K562 (cell line): ENCODE measurements around the gene SERPINA3. TPM values are rescaled to one million over a fixed set of nuclear protein-coding genes. Genes with fewer than 3 reads are reported as not detected.

Source experiments
- ATAC-seq: fragments of 200-7000 bp; cut with Tn5 transposase; 3 replicates; pipeline ENCODE4 v1.9.1; 2020; ENCODE audit warnings: moderate library complexity
- BruUV-seq: library from RNA; stranded (reverse); fragments of 400-500 nt; replicated peaks from 2 replicates; lab custom pipeline; 2021; lab: Mats Ljungman, UMichigan
- CTCF ChIA-PET: fragments of 300-600 bp; formaldehyde crosslinking; extraction: SDS; loops from one replicate; lab custom pipeline; 2021; ENCODE audit warnings: low intra/inter-chr PET ratio; lab: Yijun Ruan, JAX
- POLR2A ChIA-PET: fragments of 300-600, 350-650 bp; sonication (Branson Sonifier 250); formaldehyde crosslinking; extraction: SDS; loops from one replicate; lab custom pipeline; 2021; ENCODE audit warnings: antibody characterized with exemption, inconsistent platforms; lab: Yijun Ruan, JAX
- DNase-seq, 4 experiments: peaks; one replicate each; pipeline versions ENCODE4 v3.0.0 to v3.0.0-alpha.2; 2011 to 2018; ENCODE audit warnings: low spot score in 3 of 4, mixed read lengths in 3 of 4; ENCODE audit errors: extremely low read depth in 1 of 4
- FAIRE-seq: peaks from 2 replicates; lab custom pipeline; 2011; peaks lifted over from hg19 to GRCh38; lab: Jason Lieb, UNC
- H2AFZ ChIP-seq: 2 replicates; pipeline ENCODE4 v1.6.0; 2011; ENCODE audit warnings: low read depth, low read length, control low read depth, inconsistent platforms
- H3K27ac ChIP-seq: fragments of 200-600 bp; 3 replicates; pipeline ENCODE4 v1.8.0; 2011; ENCODE audit warnings: low read depth, mild to moderate bottlenecking, control low read depth, inconsistent platforms, low read length, moderate library complexity, mixed read lengths; ENCODE audit errors: extremely low read depth
- H3K27me3 ChIP-seq, 2 experiments: fragments of 300-600 bp in 1 of 2; 2 replicates in 1 of 2; 3 replicates in 1 of 2; pipeline versions ENCODE4 v1.6.0 to v1.8.0; 2011; ENCODE audit warnings: inconsistent platforms in 2 of 2, low read length in 2 of 2, mild to moderate bottlenecking in 1 of 2, mixed read lengths in 1 of 2, moderate library complexity in 1 of 2; ENCODE audit not compliant: control insufficient read depth in 2 of 2, insufficient read depth in 2 of 2
- H3K36me3 ChIP-seq: fragments of 300-600 bp; 3 replicates; pipeline ENCODE4 v1.8.0; 2011; ENCODE audit warnings: mild to moderate bottlenecking, low read length, inconsistent platforms; ENCODE audit not compliant: control insufficient read depth, insufficient read depth
- H3K4me1 ChIP-seq, 2 experiments: fragments of 200-600 bp in 1 of 2; replicated peaks in 1 of 2; 2 replicates in 1 of 2; 3 replicates in 1 of 2; pipeline versions ENCODE4 v1.5.1 to v1.8.0; 2011; ENCODE audit warnings: inconsistent platforms in 2 of 2, low read length in 2 of 2, mild to moderate bottlenecking in 1 of 2, mixed read lengths in 1 of 2, moderate library complexity in 1 of 2; ENCODE audit not compliant: control insufficient read depth in 2 of 2, insufficient read depth in 2 of 2
- H3K4me2 ChIP-seq: 2 replicates; pipeline ENCODE4 v1.6.1; 2011; ENCODE audit warnings: low read length, control low read depth, inconsistent platforms, mixed read lengths; ENCODE audit not compliant: insufficient read depth
- H3K4me3 ChIP-seq: fragments of 200-600 bp; sonication (generic), shearing (Covaris generic); 2 replicates; pipeline ENCODE4 v1.5.1; 2016; ENCODE audit warnings: control low read depth, inconsistent platforms
- H3K79me2 ChIP-seq: fragments of 200-600 bp; 3 replicates; pipeline ENCODE4 v1.8.0; 2011; ENCODE audit warnings: low read length, inconsistent platforms; ENCODE audit not compliant: control insufficient read depth, insufficient read depth
- H3K9ac ChIP-seq, 2 experiments: 2 replicates each; pipeline versions ENCODE4 v1.6.0 to v1.6.1; 2011; ENCODE audit warnings: low read depth in 2 of 2, low read length in 2 of 2, control low read depth in 1 of 2, inconsistent platforms in 1 of 2, mild to moderate bottlenecking in 1 of 2, mixed read lengths in 1 of 2; ENCODE audit not compliant: insufficient read depth in 1 of 2
- H3K9me1 ChIP-seq: one replicate; pipeline ENCODE4 v1.6.0; 2011; ENCODE audit warnings: inconsistent platforms, mild to moderate bottlenecking, low read length, moderate library complexity; ENCODE audit not compliant: control insufficient read depth, insufficient read depth
- H3K9me3 ChIP-seq: replicated peaks from 2 replicates; pipeline ENCODE4 v1.5.1; 2011; ENCODE audit warnings: low read depth, low read length, inconsistent platforms; ENCODE audit not compliant: control insufficient read depth, insufficient read depth
- H4K20me1 ChIP-seq: replicated peaks from 2 replicates; pipeline ENCODE4 v1.6.1; 2011; ENCODE audit warnings: low read length, inconsistent platforms, mixed read lengths; ENCODE audit not compliant: control insufficient read depth, insufficient read depth
- POU5F1 ChIP-seq: fragments of 150-350 bp; IDR thresholded peaks from 2 replicates; pipeline ENCODE4 v1.6.1; 2014; ENCODE audit warnings: borderline replicate concordance, low read length, low read depth, mild to moderate bottlenecking; ENCODE audit not compliant: partially characterized antibody
- TAF1 ChIP-seq: IDR thresholded peaks from 2 replicates; pipeline ENCODE4 v1.6.1; 2011; ENCODE audit warnings: mild to moderate bottlenecking, low read length, moderate library complexity; ENCODE audit not compliant: insufficient read depth, control insufficient read depth, severe bottlenecking; ENCODE audit errors: extremely low read depth
- U2AF2 ChIP-seq: fragments of 200-400 bp; formaldehyde crosslinking; optimal IDR thresholded peaks from 2 replicates; pipeline ENCODE3; 2017; ENCODE audit warnings: low read depth, mild to moderate bottlenecking, low read length
- ZNF311 ChIP-seq: fragments of 250-450 bp; sonication (Bioruptor Pico); IDR thresholded peaks from 2 replicates; pipeline ENCODE4 v1.4.0; 2020; ENCODE audit warnings: mild to moderate bottlenecking, moderate library complexity
- WGBS: fragments of 100-300 bp; shearing (Covaris generic); methylation state at CpG from one replicate; pipeline ENCODE4 v1.1.6; 2016; ENCODE audit warnings: low coverage, mixed read lengths; ENCODE audit not compliant: insufficient coverage; ENCODE audit errors: missing lambda C conversion rate; 5-methylcytosine and 5-hydroxymethylcytosine counted together
- in situ Hi-C: fragments of 300-500 bp; cut with MboI; formaldehyde crosslinking; loops from 4 replicates; pipeline ENCODE4 v1.15.0; 2018; ENCODE audit warnings: inconsistent platforms, mixed read lengths
- intact Hi-C: fragments of 100-400 bp; cut with micrococcal nuclease; formaldehyde crosslinking; loops from 2 replicates; pipeline ENCODE4 v1.14.2; 2022
- polyA plus RNA-seq, 8 experiments: library from polyadenylated mRNA; depleted of rRNA in 4 of 8; stranded (reverse) in 5 of 8; unstranded in 3 of 8; fragments of >200 nt; fragmentation: Nextera tagmentation in 2 of 8; fragmentation: Illumina TruSeq in 1 of 8; extraction: Ambion mirVana in 2 of 8; extraction: Trizol in 1 of 8; gene quantifications; 2 replicates each; pipeline versions ENCODE4 v1.2.1 to v1.2.3, GENCODE V29; 2011 to 2014; ENCODE audit warnings: inconsistent platforms in 1 of 8, missing spikeins in 1 of 8
- total RNA-seq, 7 experiments: library from RNA; depleted of rRNA in 6 of 7; stranded (reverse); fragments of >200 nt in 6 of 7; fragmentation: Illumina TruSeq in 2 of 7; extraction: Trizol in 2 of 7; gene quantifications; 2 replicates each; pipeline versions ENCODE4 v1.2.1 to v1.2.3, GENCODE V29; 2011 to 2021; ENCODE audit warnings: low replicate concordance in 1 of 7
- TF ChIP-seq, protein P1 (sequence below): fragments of 450-650 bp; formaldehyde crosslinking; IDR thresholded peaks from 2 replicates; pipeline ENCODE4 v1.4.0; 2022; ENCODE audit warnings: mild to moderate bottlenecking, moderate library complexity
- TF ChIP-seq, protein P2 (sequence below), 2 experiments: IDR thresholded peaks; 2 replicates each; pipeline ENCODE4 v1.6.1; 2012; ENCODE audit warnings: improper control_type of control experiment in 2 of 2, low read depth in 2 of 2, low read length in 2 of 2, borderline replicate concordance in 1 of 2
- TF ChIP-seq, protein P3 (sequence below), 3 experiments: fragments of 200-800 bp in 1 of 3; fragments of 250-450 bp in 1 of 3; fragments of 450-650 bp in 1 of 3; sonication (Bioruptor Pico) in 1 of 3; sonication (Bioruptor generic) in 1 of 3; formaldehyde crosslinking in 1 of 3; IDR thresholded peaks; 2 replicates each; pipeline versions ENCODE4 v1.6.1 to v1.8.0; 2016 to 2022; ENCODE audit warnings: mild to moderate bottlenecking in 2 of 3, missing genetic modification characterization in 2 of 3, missing compliant biosample characterization in 1 of 3, moderate library complexity in 1 of 3
- TF ChIP-seq, protein P4 (sequence below): sonication (generic); formaldehyde crosslinking; IDR thresholded peaks from 2 replicates; pipeline ENCODE4 v1.8.1; 2022; ENCODE audit warnings: missing genetic modification reagents
- TF ChIP-seq, protein P5 (sequence below): IDR thresholded peaks from 3 replicates; pipeline ENCODE4 v1.6.1; 2011; ENCODE audit warnings: borderline replicate concordance, mild to moderate bottlenecking, moderate library complexity; ENCODE audit not compliant: insufficient read length; ENCODE audit errors: extremely low read depth

The SERPINA3 gene
- total and polyA plus RNA-seq, 9 of the 15 experiments (the other 6 are each of a cell fraction or from before 2014, with no cell fraction given), result 2.3 TPM; not detected in 8

DNA sequence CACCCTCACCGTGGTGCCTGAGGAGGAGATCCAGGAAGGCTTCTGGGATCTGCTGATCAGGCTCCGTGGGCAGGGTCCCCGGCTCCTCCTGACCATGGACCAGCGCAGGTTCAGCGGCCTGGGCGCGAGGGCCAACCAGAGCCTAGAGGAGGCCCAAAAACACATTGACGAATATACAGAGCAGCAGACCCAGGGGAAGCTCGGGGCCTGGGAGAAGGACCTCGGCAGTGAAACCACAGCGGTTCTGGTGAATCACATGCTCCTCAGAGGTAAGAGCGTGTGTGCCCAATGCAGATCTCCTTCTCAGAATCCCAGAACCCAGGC lies 29.4 kb downstream of the SERPINA3 start:
- Histone ChIP-seq H3K79me2 (no peaks in the 10 kb centered on the region), H3K27me3 (no peaks in the 10 kb centered on the region; a peak in 1 of 5 replicates), H3K27ac (no peak overlapping the region), H3K36me3 (no peaks in the 10 kb centered on the region), H3K9ac (no peak overlapping the region), H4K20me1 (no peaks in the 10 kb centered on the region; the same call in 1 of the 2 replicates), H3K4me1 (no peaks in the 10 kb centered on the region), H3K9me1 (no peaks in the 10 kb centered on the region), H3K9me3 (no peaks in the 10 kb centered on the region), H3K4me3 (no peak overlapping the region), H3K4me2 (no peak overlapping the region), H2AFZ (no peak overlapping the region)
- intact Hi-C loops, result no loop called here
- 0% methylated on average over 7 of the region's 12 CpGs for WGBS
- DNase-seq, result no peak
- no TSS peak for BruUV-seq
- in situ Hi-C loops, result no loop called here
- ChIA-PET POLR2A (no interaction called here), CTCF (no interaction called here)
- no peak for FAIRE-seq
- no peak for ATAC-seq
- TF ChIP-seq TAF1 (no peak), ZNF311 (CRISPR knock-in tag) (no peak), U2AF2 (no peak), POU5F1 (no peak)
- TF ChIP-seq, protein P1, sequence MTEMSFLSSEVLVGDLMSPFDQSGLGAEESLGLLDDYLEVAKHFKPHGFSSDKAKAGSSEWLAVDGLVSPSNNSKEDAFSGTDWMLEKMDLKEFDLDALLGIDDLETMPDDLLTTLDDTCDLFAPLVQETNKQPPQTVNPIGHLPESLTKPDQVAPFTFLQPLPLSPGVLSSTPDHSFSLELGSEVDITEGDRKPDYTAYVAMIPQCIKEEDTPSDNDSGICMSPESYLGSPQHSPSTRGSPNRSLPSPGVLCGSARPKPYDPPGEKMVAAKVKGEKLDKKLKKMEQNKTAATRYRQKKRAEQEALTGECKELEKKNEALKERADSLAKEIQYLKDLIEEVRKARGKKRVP, result no peak
- TF ChIP-seq, protein P2, sequence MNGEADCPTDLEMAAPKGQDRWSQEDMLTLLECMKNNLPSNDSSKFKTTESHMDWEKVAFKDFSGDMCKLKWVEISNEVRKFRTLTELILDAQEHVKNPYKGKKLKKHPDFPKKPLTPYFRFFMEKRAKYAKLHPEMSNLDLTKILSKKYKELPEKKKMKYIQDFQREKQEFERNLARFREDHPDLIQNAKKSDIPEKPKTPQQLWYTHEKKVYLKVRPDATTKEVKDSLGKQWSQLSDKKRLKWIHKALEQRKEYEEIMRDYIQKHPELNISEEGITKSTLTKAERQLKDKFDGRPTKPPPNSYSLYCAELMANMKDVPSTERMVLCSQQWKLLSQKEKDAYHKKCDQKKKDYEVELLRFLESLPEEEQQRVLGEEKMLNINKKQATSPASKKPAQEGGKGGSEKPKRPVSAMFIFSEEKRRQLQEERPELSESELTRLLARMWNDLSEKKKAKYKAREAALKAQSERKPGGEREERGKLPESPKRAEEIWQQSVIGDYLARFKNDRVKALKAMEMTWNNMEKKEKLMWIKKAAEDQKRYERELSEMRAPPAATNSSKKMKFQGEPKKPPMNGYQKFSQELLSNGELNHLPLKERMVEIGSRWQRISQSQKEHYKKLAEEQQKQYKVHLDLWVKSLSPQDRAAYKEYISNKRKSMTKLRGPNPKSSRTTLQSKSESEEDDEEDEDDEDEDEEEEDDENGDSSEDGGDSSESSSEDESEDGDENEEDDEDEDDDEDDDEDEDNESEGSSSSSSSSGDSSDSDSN (IDR thresholded peaks at IDR 0.05; ENCODE audit: borderline replicate concordance in 1 of 2, low read depth in 2 of 2, low read length in 2 of 2), result no peak
- TF ChIP-seq, protein P3, sequence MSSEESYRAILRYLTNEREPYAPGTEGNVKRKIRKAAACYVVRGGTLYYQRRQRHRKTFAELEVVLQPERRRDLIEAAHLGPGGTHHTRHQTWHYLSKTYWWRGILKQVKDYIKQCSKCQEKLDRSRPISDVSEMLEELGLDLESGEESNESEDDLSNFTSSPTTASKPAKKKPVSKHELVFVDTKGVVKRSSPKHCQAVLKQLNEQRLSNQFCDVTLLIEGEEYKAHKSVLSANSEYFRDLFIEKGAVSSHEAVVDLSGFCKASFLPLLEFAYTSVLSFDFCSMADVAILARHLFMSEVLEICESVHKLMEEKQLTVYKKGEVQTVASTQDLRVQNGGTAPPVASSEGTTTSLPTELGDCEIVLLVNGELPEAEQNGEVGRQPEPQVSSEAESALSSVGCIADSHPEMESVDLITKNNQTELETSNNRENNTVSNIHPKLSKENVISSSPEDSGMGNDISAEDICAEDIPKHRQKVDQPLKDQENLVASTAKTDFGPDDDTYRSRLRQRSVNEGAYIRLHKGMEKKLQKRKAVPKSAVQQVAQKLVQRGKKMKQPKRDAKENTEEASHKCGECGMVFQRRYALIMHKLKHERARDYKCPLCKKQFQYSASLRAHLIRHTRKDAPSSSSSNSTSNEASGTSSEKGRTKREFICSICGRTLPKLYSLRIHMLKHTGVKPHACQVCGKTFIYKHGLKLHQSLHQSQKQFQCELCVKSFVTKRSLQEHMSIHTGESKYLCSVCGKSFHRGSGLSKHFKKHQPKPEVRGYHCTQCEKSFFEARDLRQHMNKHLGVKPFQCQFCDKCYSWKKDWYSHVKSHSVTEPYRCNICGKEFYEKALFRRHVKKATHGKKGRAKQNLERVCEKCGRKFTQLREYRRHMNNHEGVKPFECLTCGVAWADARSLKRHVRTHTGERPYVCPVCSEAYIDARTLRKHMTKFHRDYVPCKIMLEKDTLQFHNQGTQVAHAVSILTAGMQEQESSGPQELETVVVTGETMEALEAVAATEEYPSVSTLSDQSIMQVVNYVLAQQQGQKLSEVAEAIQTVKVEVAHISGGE (CRISPR knock-in tag; IDR thresholded peaks at IDR 0.05), result no peak
- TF ChIP-seq, protein P4, sequence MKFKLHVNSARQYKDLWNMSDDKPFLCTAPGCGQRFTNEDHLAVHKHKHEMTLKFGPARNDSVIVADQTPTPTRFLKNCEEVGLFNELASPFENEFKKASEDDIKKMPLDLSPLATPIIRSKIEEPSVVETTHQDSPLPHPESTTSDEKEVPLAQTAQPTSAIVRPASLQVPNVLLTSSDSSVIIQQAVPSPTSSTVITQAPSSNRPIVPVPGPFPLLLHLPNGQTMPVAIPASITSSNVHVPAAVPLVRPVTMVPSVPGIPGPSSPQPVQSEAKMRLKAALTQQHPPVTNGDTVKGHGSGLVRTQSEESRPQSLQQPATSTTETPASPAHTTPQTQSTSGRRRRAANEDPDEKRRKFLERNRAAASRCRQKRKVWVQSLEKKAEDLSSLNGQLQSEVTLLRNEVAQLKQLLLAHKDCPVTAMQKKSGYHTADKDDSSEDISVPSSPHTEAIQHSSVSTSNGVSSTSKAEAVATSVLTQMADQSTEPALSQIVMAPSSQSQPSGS (CRISPR knock-in tag), result no peak
- TF ChIP-seq, protein P5, sequence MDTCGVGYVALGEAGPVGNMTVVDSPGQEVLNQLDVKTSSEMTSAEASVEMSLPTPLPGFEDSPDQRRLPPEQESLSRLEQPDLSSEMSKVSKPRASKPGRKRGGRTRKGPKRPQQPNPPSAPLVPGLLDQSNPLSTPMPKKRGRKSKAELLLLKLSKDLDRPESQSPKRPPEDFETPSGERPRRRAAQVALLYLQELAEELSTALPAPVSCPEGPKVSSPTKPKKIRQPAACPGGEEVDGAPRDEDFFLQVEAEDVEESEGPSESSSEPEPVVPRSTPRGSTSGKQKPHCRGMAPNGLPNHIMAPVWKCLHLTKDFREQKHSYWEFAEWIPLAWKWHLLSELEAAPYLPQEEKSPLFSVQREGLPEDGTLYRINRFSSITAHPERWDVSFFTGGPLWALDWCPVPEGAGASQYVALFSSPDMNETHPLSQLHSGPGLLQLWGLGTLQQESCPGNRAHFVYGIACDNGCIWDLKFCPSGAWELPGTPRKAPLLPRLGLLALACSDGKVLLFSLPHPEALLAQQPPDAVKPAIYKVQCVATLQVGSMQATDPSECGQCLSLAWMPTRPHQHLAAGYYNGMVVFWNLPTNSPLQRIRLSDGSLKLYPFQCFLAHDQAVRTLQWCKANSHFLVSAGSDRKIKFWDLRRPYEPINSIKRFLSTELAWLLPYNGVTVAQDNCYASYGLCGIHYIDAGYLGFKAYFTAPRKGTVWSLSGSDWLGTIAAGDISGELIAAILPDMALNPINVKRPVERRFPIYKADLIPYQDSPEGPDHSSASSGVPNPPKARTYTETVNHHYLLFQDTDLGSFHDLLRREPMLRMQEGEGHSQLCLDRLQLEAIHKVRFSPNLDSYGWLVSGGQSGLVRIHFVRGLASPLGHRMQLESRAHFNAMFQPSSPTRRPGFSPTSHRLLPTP, result no peak
